A549 (cell line): ENCODE measurements around the gene MSI2. TPM values are rescaled to one million over a fixed set of nuclear protein-coding genes. Genes with fewer than 3 reads are reported as not detected.
A peak's percentile ranks its signal among the peaks of the same experiment; 100 is the strongest.

Experiments
- ATAC-seq, 2 experiments: fragments of 200-7000 bp in 1 of 2; fragments of >200 bp in 1 of 2; cut with Nextera tagmentation in 1 of 2; cut with Tn5 transposase in 1 of 2; 3 replicates each; pipeline versions ENCODE4 v1.8.0 to v1.9.1; 2018 to 2020; ENCODE audit warnings: mild to moderate bottlenecking in 1 of 2, moderate library complexity in 1 of 2
- CTCF ChIA-PET: fragments of 300-600 bp; sonication (Branson Sonifier 250); formaldehyde crosslinking; extraction: SDS; loops from one replicate; lab custom pipeline; 2021; ENCODE audit warnings: antibody characterized with exemption, inconsistent platforms; lab: Yijun Ruan, JAX
- POLR2A ChIA-PET: fragments of 350-600 bp; formaldehyde crosslinking; extraction: SDS; loops from one replicate; lab custom pipeline; 2021; ENCODE audit warnings: antibody characterized with exemption, inconsistent platforms; lab: Yijun Ruan, JAX
- DNase-seq, 2 experiments: peaks; one replicate each; pipeline versions ENCODE4 v3.0.0 to v3.0.0-alpha.2; 2011 to 2016; ENCODE audit warnings: low read depth in 1 of 2, low spot score in 1 of 2
- FAIRE-seq: peaks from 2 replicates; lab custom pipeline; 2011; peaks lifted over from hg19 to GRCh38; lab: Jason Lieb, UNC
- H3K27ac ChIP-seq, 2 experiments: fragments of >200 bp; sonication (Bioruptor Twin); formaldehyde crosslinking; 3 replicates each; pipeline ENCODE4 v1.5.1; 2016 to 2017
- H3K4me1 ChIP-seq: fragments of >200 bp; sonication (Bioruptor Twin); formaldehyde crosslinking; 3 replicates; pipeline ENCODE4 v1.6.1; 2016
- H3K4me2 ChIP-seq: fragments of >200 bp; sonication (Bioruptor Twin); formaldehyde crosslinking; 3 replicates; pipeline ENCODE4 v1.6.1; 2016
- H3K4me3 ChIP-seq: fragments of >200 bp; sonication (Bioruptor Twin); formaldehyde crosslinking; 3 replicates; pipeline ENCODE4 v1.5.1; 2016
- H3K9me3 ChIP-seq: fragments of >200 bp; sonication (Bioruptor Twin); formaldehyde crosslinking; 3 replicates; pipeline ENCODE4 v1.6.1; 2016
- HES2 ChIP-seq: fragments of >200 bp; sonication (Bioruptor Twin); formaldehyde crosslinking; IDR thresholded peaks from 2 replicates; pipeline ENCODE4 v1.6.1; 2016
- HMGXB4 ChIP-seq: fragments of 250-450 bp; sonication (Bioruptor Pico); IDR thresholded peaks from 2 replicates; pipeline ENCODE4 v1.5.0; 2021; ENCODE audit warnings: mild to moderate bottlenecking, moderate library complexity, borderline replicate concordance
- MAFK ChIP-seq: fragments of 450-650 bp; IDR thresholded peaks from 2 replicates; pipeline ENCODE4 v1.6.1; 2014; ENCODE audit not compliant: partially characterized antibody
- MAX ChIP-seq: IDR thresholded peaks from 2 replicates; pipeline ENCODE4 v1.6.1; 2012
- MAZ ChIP-seq: fragments of 150-350 bp; IDR thresholded peaks from 2 replicates; pipeline ENCODE4 v1.6.1; 2014; ENCODE audit warnings: antibody characterized with exemption, low read depth, low read length, borderline replicate concordance
- NFE2L2 ChIP-seq: fragments of 150-350 bp; conservative IDR thresholded peaks from 2 replicates; pipeline ENCODE4 v1.6.1; 2014; ENCODE audit warnings: low read length
- POLR2A ChIP-seq: IDR thresholded peaks from 2 replicates; pipeline ENCODE4 v1.6.1; 2012; ENCODE audit warnings: mild to moderate bottlenecking, low read length
- POLR2AphosphoS2 ChIP-seq: conservative IDR thresholded peaks from 2 replicates; pipeline ENCODE4 v1.6.1; 2012; ENCODE audit warnings: low read length, improper control_type of control experiment, inconsistent platforms
- RAD21 ChIP-seq, 2 experiments: fragments of >200 bp in 1 of 2; sonication (Bioruptor Twin) in 1 of 2; formaldehyde crosslinking in 1 of 2; IDR thresholded peaks in 1 of 2; conservative IDR thresholded peaks in 1 of 2; 2 replicates in 1 of 2; 3 replicates in 1 of 2; pipeline ENCODE4 v1.6.1; 2012 to 2018; ENCODE audit warnings: inconsistent platforms in 1 of 2
- RFX5 ChIP-seq: fragments of 450-650 bp; IDR thresholded peaks from 2 replicates; pipeline ENCODE4 v1.7.1; 2014; ENCODE audit warnings: antibody characterized with exemption, mild to moderate bottlenecking, moderate library complexity
- SMC3 ChIP-seq: fragments of >200 bp; sonication (Bioruptor Twin); formaldehyde crosslinking; IDR thresholded peaks from 3 replicates; pipeline ENCODE4 v1.6.1; 2018; ENCODE audit warnings: inconsistent platforms
- USF2 ChIP-seq: fragments of 450-650 bp; IDR thresholded peaks from 2 replicates; pipeline ENCODE4 v1.6.1; 2014; ENCODE audit warnings: antibody characterized with exemption
- ZSCAN20 ChIP-seq: fragments of 250-450 bp; sonication (Bioruptor Pico); IDR thresholded peaks from 2 replicates; pipeline ENCODE4 v1.8.0; 2022; ENCODE audit warnings: mild to moderate bottlenecking, moderate library complexity
- WGBS: methylation state at CpG from one replicate; pipeline ENCODE4 v1.1.6; 2017; ENCODE audit errors: missing lambda C conversion rate; 5-methylcytosine and 5-hydroxymethylcytosine counted together
- polyA plus RNA-seq, 4 experiments: library from polyadenylated mRNA; depleted of rRNA in 3 of 4; stranded (reverse); fragments of >200 nt; fragmentation: RNase III in 1 of 4; extraction: RNeasy Plus Mini Kit Qiagen cat#74134 plus additional on column Dnase treatment in 1 of 4; gene quantifications; 2 replicates in 3 of 4; 3 replicates in 1 of 4; pipeline ENCODE4 v1.2.3, GENCODE V29; 2011 to 2017

The MSI2 gene
- polyA plus RNA-seq, 2 of the 4 experiments (the other 2 are of a cell fraction): 43.6 to 44.4 TPM

- TF ChIP-seq MAZ (no peak), ZSCAN20 (CRISPR knock-in tag) (no peak), HMGXB4 (CRISPR knock-in tag) (no peak), RFX5 (no peak), USF2 (no peak)
These were observed 161.6 kb downstream of the MSI2 start (continued) for GRCh38 chr17:57417956-57418355.

- TF ChIP-seq MAX (no peak), POLR2A (no peak)
- ChIA-PET CTCF (interaction anchor here (0.7 to 3.2 kb wide), 5 partner anchors 10 to 175 kb away, joined by 3 to 17 read pairs (median 4); no protein-coding TSS in a partner anchor), POLR2A (no interaction called here)
- H3K9me3 ChIP-seq: 0 out of 3 replicates have a peak, but pooled peaks cover 4% of the 10 kb centered on the region
- no peak overlapping the region for H3K4me3 ChIP-seq
- 73% methylated on average over 7 of the region's 7 CpGs for WGBS
- FAIRE-seq (no peak), DNase-seq (no peak), ATAC-seq (no peak)
- H3K4me2 ChIP-seq: no peak overlapping the region
- no peak overlapping the region for H3K27ac ChIP-seq
- peaks cover 30% of the 10 kb centered on the region for H3K4me1 ChIP-seq
These were observed 162.3 kb downstream of the MSI2 start for GRCh38 chr17:57418463-57419246.

GRCh38 chr17:57419940-57420550 is 163.7 kb downstream of the MSI2 start:
- no peak overlapping the region for H3K4me2 ChIP-seq
- 78% methylated on average over 11 of the region's 11 CpGs for WGBS
- POLR2A ChIA-PET: interaction anchor here (0.7 kb wide), 1 partner anchor 207 kb away, joined by 3 read pairs; no protein-coding TSS in a partner anchor
- CTCF ChIA-PET: interaction anchor here (1.4 to 2.6 kb wide), 2 partner anchors 8 to 13 kb away, joined by 3 to 6 read pairs; no protein-coding TSS in a partner anchor
- FAIRE-seq: no peak
- DNase-seq: peak in 1 of 2 experiments; percentile 28
- ATAC-seq: peak; percentile 10 to 71; a peak in 3 of 6 replicates
- H3K4me3 ChIP-seq: no peak overlapping the region
- peaks cover 24% of the 10 kb centered on the region for H3K4me1 ChIP-seq
- 0 out of 3 replicates have a peak, but pooled peaks cover 4% of the 10 kb centered on the region for H3K9me3 ChIP-seq
- TF ChIP-seq RAD21 (conservative IDR thresholded peaks at IDR 0.05 in 1 of 2, IDR thresholded peaks at IDR 0.05 in 1 of 2) (peak; percentile 11; a peak in 1 of 5 replicates), HES2 (no peak), NFE2L2 (no peak), MAFK (peak; percentile 23), POLR2AphosphoS2 (no peak), SMC3 (0 out of 3 replicates have a peak, but pooled peaks have one; percentile 8)
- peak overlapping the region in 1 of 2 experiments; percentile 20; a peak in 2 of 6 replicates for H3K27ac ChIP-seq
